Body of pancreas (tissue), 4 donors: Measurements from ENCODE around the gene LAMA2.

Source experiments
- CTCF ChIP-seq, 7 experiments: fragments of 450-650 bp in 4 of 7; fragments of 200-600 bp in 3 of 7; sonication (generic) in 3 of 7; IDR thresholded peaks; one replicate each; pipeline ENCODE4 v1.5.1; 2016 to 2019; ENCODE audit warnings: antibody characterized with exemption in 7 of 7
- POLR2A ChIP-seq, 3 donors: fragments of 450-650 bp; IDR thresholded peaks; one replicate each; pipeline ENCODE4 v1.6.1; 2016; ENCODE audit warnings: antibody characterized with exemption in 3 of 3, mild to moderate bottlenecking in 2 of 3

- TF ChIP-seq CTCF (IDR thresholded peaks at IDR 0.05) (no peak), POLR2A (IDR thresholded peaks at IDR 0.05) (no peak)
These were observed 672.4 kb downstream of the LAMA2 start for GRCh38 chr6:129555206-129555832.
